Measurements from ENCODE around the gene TRMO.

DNA sequence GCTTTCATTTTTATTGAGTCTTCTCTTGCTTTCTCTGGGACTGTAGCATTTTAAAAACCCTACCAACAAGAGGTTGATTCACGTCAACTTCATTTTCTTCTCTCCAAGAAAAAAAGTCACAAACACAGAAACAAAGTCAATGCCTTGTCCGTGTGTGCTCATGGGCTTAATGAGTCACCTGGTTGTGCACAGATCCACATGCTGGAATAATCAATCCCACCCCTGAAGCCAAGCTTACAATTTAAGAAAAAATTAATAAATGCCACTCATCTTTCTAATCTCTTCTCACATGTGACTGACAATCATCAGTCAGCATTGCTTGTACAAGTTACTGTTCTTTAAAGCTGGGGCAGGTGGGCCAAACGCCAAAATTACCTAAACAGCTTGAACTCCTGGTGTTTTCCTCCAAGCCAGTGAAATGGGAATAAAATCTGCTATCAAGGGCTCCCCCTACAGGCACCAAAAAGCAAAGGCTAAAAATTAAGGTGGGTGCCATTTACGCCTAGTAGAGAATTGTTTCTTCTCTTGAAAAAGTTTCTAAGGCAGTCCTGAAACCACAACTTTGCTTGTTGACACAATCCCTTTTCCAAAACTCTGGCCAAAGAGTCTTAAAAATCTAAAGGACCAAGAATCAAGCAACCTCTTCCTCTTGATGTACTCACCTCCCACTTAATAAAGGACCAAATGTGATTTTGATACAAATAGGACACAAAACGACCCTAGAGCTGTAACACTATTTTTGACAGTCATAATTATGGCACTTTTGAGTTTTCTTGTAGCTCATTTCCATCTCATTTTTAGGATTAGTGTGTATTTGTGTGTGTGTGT, 21.3 kb downstream of the TRMO start:
- peak; percentile 79 for TF ChIP-seq CTCF (IDR thresholded peaks at IDR 0.05)
- TF ChIP-seq POLR2AphosphoS5 (IDR thresholded peaks at IDR 0.05; ENCODE audit: low read depth, low read length) = no peak
- TF ChIP-seq SIN3A (IDR thresholded peaks at IDR 0.05; ENCODE audit: borderline replicate concordance, insufficient read depth, low read depth, low read length) = no peak
- TF ChIP-seq REST (IDR thresholded peaks at IDR 0.05; ENCODE audit: insufficient read depth in 1 of 2, low read depth in 2 of 2, low read length in 1 of 2) = no peak
- no peak for TF ChIP-seq TCF7L2 (IDR thresholded peaks at IDR 0.05; ENCODE audit: low read depth, low read length)

All from Panc1 (cell line).